Lower lobe of right lung (tissue), 2 donors: Measurements from ENCODE around the gene NOP58. TPM values are rescaled to one million over a fixed set of nuclear protein-coding genes. Genes with fewer than 3 reads are reported as not detected.
"Not testable (repeated sequence)": the region's sequence is repeated elsewhere in the genome, so short reads cannot be mapped to it uniquely, and the experiment has no call there.

Experiments used
- ATAC-seq, 2 donors: fragments of 200-7000 bp; cut with Tn5 transposase; one replicate each; pipeline ENCODE4 v1.9.1; 2020 to 2022; ENCODE audit warnings: mild to moderate bottlenecking in 2 of 2, moderate library complexity in 2 of 2
- DNase-seq: peaks from one replicate; pipeline ENCODE4 v3.0.0-alpha.2; 2020
- H3K27ac ChIP-seq: fragments of 200-600 bp; one replicate; pipeline ENCODE4 v1.8.0; 2022
- H3K27me3 ChIP-seq: fragments of 200-600 bp; one replicate; pipeline ENCODE4 v1.8.0; 2022; ENCODE audit warnings: low read depth
- H3K36me3 ChIP-seq: fragments of 200-600 bp; one replicate; pipeline ENCODE4 v1.8.0; 2022; ENCODE audit warnings: mild to moderate bottlenecking
- H3K4me1 ChIP-seq: fragments of 200-600 bp; one replicate; pipeline ENCODE4 v1.8.0; 2022
- H3K4me3 ChIP-seq: fragments of 200-600 bp; one replicate; pipeline ENCODE4 v1.8.0; 2022; ENCODE audit warnings: mild to moderate bottlenecking
- H3K9me3 ChIP-seq: fragments of 200-600 bp; one replicate; pipeline ENCODE4 v1.8.0; 2022
- CTCF ChIP-seq: fragments of 200-600 bp; IDR thresholded peaks from one replicate; pipeline ENCODE4 v1.8.0; 2022; ENCODE audit warnings: antibody characterized with exemption, mild to moderate bottlenecking
- intact Hi-C: fragments of 100-400 bp; cut with DNase I; formaldehyde crosslinking; loops from one replicate; pipeline ENCODE4 v1.11.0; 2022
- total RNA-seq: library from RNA; stranded (reverse); fragmentation: NEBNext Ultra II Directional; extraction: Animal tissue kit (Norgen Biotek cat#: 25700); gene quantifications from one replicate; pipeline ENCODE4 v1.2.1, GENCODE V29; 2021
- donor health status: DM: no; HTN: yes; CAD: no; lungs with severe emphysema.

NOP58 gene
- total RNA-seq, 1 donor from 2014 or later = 37.8 TPM

GRCh38 chr2:202307690-202308089 is 42.1 kb downstream of the NOP58 start:
- H3K36me3 ChIP-seq = peaks cover 51% of the 10 kb centered on the region
- no peaks in the 10 kb centered on the region for H3K9me3 ChIP-seq
- intact Hi-C loops = no loop called here

GRCh38 chr2:202311823-202312388 is 46.3 kb downstream of the NOP58 start:
- no peaks in the 10 kb centered on the region for H3K9me3 ChIP-seq
- no peaks in the 10 kb centered on the region for H3K27me3 ChIP-seq
- DNase-seq (no peak), ATAC-seq (no peak)
- no peak overlapping the region for H3K4me3 ChIP-seq
- no peak for TF ChIP-seq CTCF
- H3K4me1 ChIP-seq = peaks cover under 1% of the 10 kb centered on the region
- intact Hi-C loops = no loop called here
- no peak overlapping the region for H3K27ac ChIP-seq
- peaks cover 9% of the 10 kb centered on the region for H3K36me3 ChIP-seq

More at GRCh38 chr2:202307690-202308089, 42.1 kb downstream of the NOP58 start:
- no peaks in the 10 kb centered on the region for H3K27me3 ChIP-seq
- no peak for ATAC-seq
- TF ChIP-seq CTCF = no peak
- no peak for DNase-seq
- H3K4me3 ChIP-seq = no peak overlapping the region
- H3K4me1 ChIP-seq = no peaks in the 10 kb centered on the region
- H3K27ac ChIP-seq = no peak overlapping the region

GRCh38 chr2:202314116-202314515 is 48.6 kb downstream of the NOP58 start:
- no peak for DNase-seq
- no peak for ATAC-seq
- TF ChIP-seq CTCF = no peak
- Histone ChIP-seq H3K36me3 (no peaks in the 10 kb centered on the region), H3K9me3 (no peaks in the 10 kb centered on the region), H3K27ac (no peak overlapping the region), H3K27me3 (no peaks in the 10 kb centered on the region), H3K4me1 (peaks cover 13% of the 10 kb centered on the region), H3K4me3 (no peak overlapping the region)
- intact Hi-C loops = no loop called here

GRCh38 chr2:202317080-202317857 is 51.7 kb downstream of the NOP58 start:
- Histone ChIP-seq H3K9me3 (no peaks in the 10 kb centered on the region), H3K4me3 (no peak overlapping the region), H3K36me3 (no peaks in the 10 kb centered on the region), H3K4me1 (peaks cover 13% of the 10 kb centered on the region), H3K27ac (peak overlapping the region; percentile 0), H3K27me3 (no peaks in the 10 kb centered on the region)
- intact Hi-C loops = no loop called here
- ATAC-seq (peak; percentile 55 to 71), DNase-seq (no peak)
- no peak for TF ChIP-seq CTCF

GRCh38 chr2:202320362-202320761 is 54.8 kb downstream of the NOP58 start:
- H3K4me1 ChIP-seq = peaks cover 13% of the 10 kb centered on the region
- H3K36me3 ChIP-seq, DNase-seq, H3K27me3 ChIP-seq, H3K27ac ChIP-seq, intact Hi-C loops, ATAC-seq, H3K4me3 ChIP-seq, H3K9me3 ChIP-seq: not testable (repeated sequence)

- no peaks in the 10 kb centered on the region for H3K27me3 ChIP-seq
- intact Hi-C loops = no loop called here
- H3K4me3 ChIP-seq = no peak overlapping the region
- TF ChIP-seq CTCF = no peak
- no peak overlapping the region for H3K27ac ChIP-seq
- H3K9me3 ChIP-seq = no peaks in the 10 kb centered on the region
- no peak for DNase-seq
- ATAC-seq = no peak
- H3K36me3 ChIP-seq = no peaks in the 10 kb centered on the region
- peaks cover 7% of the 10 kb centered on the region for H3K4me1 ChIP-seq
Measured at GRCh38 chr2:202322435-202322834, 56.9 kb downstream of the NOP58 start.
